NB4 (cell line): ENCODE data around the gene SCAI.

Experiments used
- CTCF ChIP-seq: IDR thresholded peaks from one replicate; pipeline ENCODE4 v1.5.1; 2012; ENCODE audit warnings: low read depth, low read length
- MYC ChIP-seq: IDR thresholded peaks from 2 replicates; pipeline ENCODE4 v1.6.1; 2011; ENCODE audit warnings: low read depth, low read length
- POLR2A ChIP-seq: IDR thresholded peaks from 2 replicates; pipeline ENCODE4 v1.6.1; 2011; ENCODE audit warnings: mild to moderate bottlenecking; ENCODE audit not compliant: insufficient read length; ENCODE audit errors: extremely low read depth

GRCh38 chr9:125066839-125067619 lies 76.3 kb downstream of the SCAI start:
- TF ChIP-seq CTCF (no peak), POLR2A (no peak), MYC (no peak)
